GM12864 (cell line): ENCODE measurements around the gene ACAP1.
A peak's percentile ranks its signal among the peaks of the same experiment; 100 is the strongest.

Experiments
- DNase-seq: peaks from one replicate; pipeline ENCODE4 v3.0.0-alpha.2; 2011; ENCODE audit warnings: low read depth
- H3K4me3 ChIP-seq: 2 replicates; pipeline ENCODE4 v1.5.1; 2011; ENCODE audit warnings: mild to moderate bottlenecking, low read depth, low read length, control low read depth
- TF ChIP-seq, protein P1 (sequence below): IDR thresholded peaks from 2 replicates; pipeline ENCODE4 v1.5.1; 2011; ENCODE audit warnings: low read depth, mild to moderate bottlenecking, moderate library complexity, low read length, control low read depth, inconsistent platforms; ENCODE audit errors: missing control alignments

The ACAP1 gene

GRCh38 chr17:7393613-7394451 is 57.5 kb downstream of the ACAP1 start:
- TF ChIP-seq, protein P1, sequence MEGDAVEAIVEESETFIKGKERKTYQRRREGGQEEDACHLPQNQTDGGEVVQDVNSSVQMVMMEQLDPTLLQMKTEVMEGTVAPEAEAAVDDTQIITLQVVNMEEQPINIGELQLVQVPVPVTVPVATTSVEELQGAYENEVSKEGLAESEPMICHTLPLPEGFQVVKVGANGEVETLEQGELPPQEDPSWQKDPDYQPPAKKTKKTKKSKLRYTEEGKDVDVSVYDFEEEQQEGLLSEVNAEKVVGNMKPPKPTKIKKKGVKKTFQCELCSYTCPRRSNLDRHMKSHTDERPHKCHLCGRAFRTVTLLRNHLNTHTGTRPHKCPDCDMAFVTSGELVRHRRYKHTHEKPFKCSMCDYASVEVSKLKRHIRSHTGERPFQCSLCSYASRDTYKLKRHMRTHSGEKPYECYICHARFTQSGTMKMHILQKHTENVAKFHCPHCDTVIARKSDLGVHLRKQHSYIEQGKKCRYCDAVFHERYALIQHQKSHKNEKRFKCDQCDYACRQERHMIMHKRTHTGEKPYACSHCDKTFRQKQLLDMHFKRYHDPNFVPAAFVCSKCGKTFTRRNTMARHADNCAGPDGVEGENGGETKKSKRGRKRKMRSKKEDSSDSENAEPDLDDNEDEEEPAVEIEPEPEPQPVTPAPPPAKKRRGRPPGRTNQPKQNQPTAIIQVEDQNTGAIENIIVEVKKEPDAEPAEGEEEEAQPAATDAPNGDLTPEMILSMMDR: no peak
- DNase-seq: no peak
- H3K4me3 ChIP-seq: peak overlapping the region; percentile 77

GRCh38 chr17:7394452-7395191 is 58.3 kb downstream of the ACAP1 start, which contains the start of gene PLSCR3:
Gene PLSCR3, minus strand, starts transcription at chr17:7394525. Its CDS starts 415 bp downstream, at chr17:7394110.
- TF ChIP-seq, protein P1: peak; percentile 59
- peak within 1 kb of the TSS; percentile 77 for H3K4me3 ChIP-seq
- DNase-seq: peak; percentile 40

DNA sequence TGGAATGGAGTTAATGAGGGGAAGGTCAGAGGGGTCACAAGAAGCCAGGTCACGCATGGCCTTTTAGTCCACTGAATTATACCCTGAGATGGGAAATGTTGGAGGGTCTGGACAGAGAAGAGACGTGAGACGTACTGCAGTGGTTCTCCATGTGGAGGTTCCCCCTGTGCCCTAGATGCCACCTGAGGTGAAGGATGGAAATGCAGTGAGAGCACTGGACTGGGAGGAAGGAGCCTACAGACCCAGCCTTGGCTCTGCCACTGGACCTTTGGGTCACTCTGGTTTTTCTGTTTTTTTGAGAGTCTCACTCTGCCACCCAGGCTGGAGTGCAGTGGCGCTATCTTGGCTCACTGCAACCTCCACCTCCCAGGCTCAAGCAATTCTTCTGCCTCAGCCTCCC is 59.8 kb downstream of the ACAP1 start:
- DNase-seq: no peak
- H3K4me3 ChIP-seq: no peak overlapping the region
- TF ChIP-seq, protein P1: no peak

DNA sequence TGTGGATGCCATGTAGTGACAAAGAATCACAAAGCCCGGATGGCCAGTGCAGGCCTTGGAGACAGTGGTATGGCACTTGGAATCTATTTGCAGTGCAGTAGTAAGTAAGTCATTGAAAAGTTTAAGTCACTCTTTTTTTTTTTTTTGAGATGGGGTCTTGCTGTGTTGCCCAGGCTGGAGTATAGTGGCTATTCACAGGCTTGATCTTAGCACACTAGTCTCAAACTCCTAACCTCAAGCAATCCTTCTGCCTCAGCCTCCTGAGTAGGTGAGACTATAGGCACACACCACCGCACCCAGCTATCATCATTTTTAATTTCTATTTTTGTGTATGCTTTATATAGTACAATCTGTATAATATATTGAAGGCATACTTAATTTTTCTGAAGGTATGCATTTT is 62.3 kb downstream of the ACAP1 start:
- DNase-seq: no peak
- no peak overlapping the region for H3K4me3 ChIP-seq
- TF ChIP-seq, protein P1: no peak
